Kidney (tissue), 14 donors: ENCODE measurements around the gene C1orf198. TPM values are rescaled to one million over a fixed set of nuclear protein-coding genes. Genes with fewer than 3 reads are reported as not detected.

Experiments
- DNase-seq, 5 donors: peaks; one replicate each; pipeline ENCODE4 v3.0.0-alpha.2; 2013 to 2020
- FAIRE-seq: peaks from 2 replicates; lab custom pipeline; 2012; peaks lifted over from hg19 to GRCh38; lab: Jason Lieb, UNC
- H3K27ac ChIP-seq, 2 donors: one replicate each; pipeline ENCODE4 v1.7.0; 2013; ENCODE audit warnings: low read depth in 2 of 2, low read length in 2 of 2, inconsistent platforms in 1 of 2
- H3K27me3 ChIP-seq: one replicate; pipeline ENCODE4 v1.7.1; 2013; ENCODE audit warnings: low read length, inconsistent platforms; ENCODE audit not compliant: control insufficient read depth, insufficient read depth
- H3K36me3 ChIP-seq, 3 donors: one replicate each; pipeline versions ENCODE4 v1.7.0 to v1.7.1; 2013; ENCODE audit warnings: low read length in 3 of 3, control low read depth in 1 of 3, inconsistent platforms in 1 of 3; ENCODE audit not compliant: insufficient read depth in 3 of 3, control insufficient read depth in 2 of 3
- H3K4me1 ChIP-seq, 3 donors: one replicate each; pipeline versions ENCODE4 v1.7.0 to v1.7.1; 2013; ENCODE audit warnings: low read length in 3 of 3, inconsistent platforms in 1 of 3, low read depth in 1 of 3; ENCODE audit not compliant: control insufficient read depth in 2 of 3, insufficient read depth in 2 of 3
- H3K4me3 ChIP-seq, 3 donors: one replicate each; pipeline versions ENCODE4 v1.7.0 to v1.8.1; 2013; ENCODE audit warnings: low read length in 3 of 3, control low read depth in 1 of 3, inconsistent platforms in 1 of 3
- H3K9ac ChIP-seq, 3 donors: one replicate each; pipeline versions ENCODE4 v1.7.0 to v1.7.1; 2013; ENCODE audit warnings: low read length in 3 of 3, control low read depth in 1 of 3, inconsistent platforms in 1 of 3
- H3K9me3 ChIP-seq, 3 donors: one replicate each; pipeline versions ENCODE4 v1.7.0 to v1.7.1; 2013; ENCODE audit warnings: low read length in 3 of 3, control low read depth in 1 of 3, inconsistent platforms in 1 of 3; ENCODE audit not compliant: control insufficient read depth in 2 of 3, insufficient read depth in 1 of 3
- intact Hi-C: fragments of 100-400 bp; cut with DNase I; formaldehyde crosslinking; loops from one replicate; pipeline ENCODE4 v1.11.1; 2022
- polyA plus RNA-seq: library from polyadenylated mRNA; stranded (reverse); fragments of 350-450 nt; fragmentation: Illumina TruSeq; extraction: RNeasy Lipid Tissue Mini Kit (QIAGEN cat#74804); gene quantifications from one replicate; pipeline ENCODE4 v1.2.3, GENCODE V29; 2014; ENCODE audit warnings: low read depth, low replicate concordance; ENCODE audit not compliant: insufficient read depth
- total RNA-seq: library from RNA; stranded (reverse); fragmentation: NEBNext Ultra II Directional; extraction: Animal tissue kit (Norgen Biotek cat#: 25700); gene quantifications from one replicate; pipeline ENCODE4 v1.2.1, GENCODE V29; 2021
- TF ChIP-seq, protein P1 (sequence below): IDR thresholded peaks from 3 replicates; pipeline ENCODE4 v1.5.1; 2012; ENCODE audit warnings: mild to moderate bottlenecking, moderate library complexity, borderline replicate concordance; ENCODE audit not compliant: insufficient read depth; ENCODE audit errors: extremely low read depth
- donor health status: control.
- donor health status: control.
- donor health status: control.
- donor health status: control.
- donor health status: control.
- donor health status: DM: yes; HTN: yes; CAD: no.
- donor health status: Normal renal cell carcinoma (clear cell type).

Gene C1orf198
- total and polyA plus RNA-seq, 2 donors from 2014 or later, result 15.4 to 45.3 TPM

GRCh38 chr1:230891413-230891812 is 23.1 kb upstream of the C1orf198 start:
- no peaks in the 10 kb centered on the region for H3K9me3 ChIP-seq
- no peaks in the 10 kb centered on the region for H3K36me3 ChIP-seq
- H3K27me3 ChIP-seq, result no peaks in the 10 kb centered on the region
- no peak overlapping the region for H3K27ac ChIP-seq
- TF ChIP-seq, protein P1, sequence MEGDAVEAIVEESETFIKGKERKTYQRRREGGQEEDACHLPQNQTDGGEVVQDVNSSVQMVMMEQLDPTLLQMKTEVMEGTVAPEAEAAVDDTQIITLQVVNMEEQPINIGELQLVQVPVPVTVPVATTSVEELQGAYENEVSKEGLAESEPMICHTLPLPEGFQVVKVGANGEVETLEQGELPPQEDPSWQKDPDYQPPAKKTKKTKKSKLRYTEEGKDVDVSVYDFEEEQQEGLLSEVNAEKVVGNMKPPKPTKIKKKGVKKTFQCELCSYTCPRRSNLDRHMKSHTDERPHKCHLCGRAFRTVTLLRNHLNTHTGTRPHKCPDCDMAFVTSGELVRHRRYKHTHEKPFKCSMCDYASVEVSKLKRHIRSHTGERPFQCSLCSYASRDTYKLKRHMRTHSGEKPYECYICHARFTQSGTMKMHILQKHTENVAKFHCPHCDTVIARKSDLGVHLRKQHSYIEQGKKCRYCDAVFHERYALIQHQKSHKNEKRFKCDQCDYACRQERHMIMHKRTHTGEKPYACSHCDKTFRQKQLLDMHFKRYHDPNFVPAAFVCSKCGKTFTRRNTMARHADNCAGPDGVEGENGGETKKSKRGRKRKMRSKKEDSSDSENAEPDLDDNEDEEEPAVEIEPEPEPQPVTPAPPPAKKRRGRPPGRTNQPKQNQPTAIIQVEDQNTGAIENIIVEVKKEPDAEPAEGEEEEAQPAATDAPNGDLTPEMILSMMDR, result no peak
- FAIRE-seq (no peak), DNase-seq (no peak)
- intact Hi-C loops, result no loop called here
- H3K4me1 ChIP-seq, result no peaks in the 10 kb centered on the region
- no peak overlapping the region for H3K4me3 ChIP-seq
- no peak overlapping the region for H3K9ac ChIP-seq

DNA sequence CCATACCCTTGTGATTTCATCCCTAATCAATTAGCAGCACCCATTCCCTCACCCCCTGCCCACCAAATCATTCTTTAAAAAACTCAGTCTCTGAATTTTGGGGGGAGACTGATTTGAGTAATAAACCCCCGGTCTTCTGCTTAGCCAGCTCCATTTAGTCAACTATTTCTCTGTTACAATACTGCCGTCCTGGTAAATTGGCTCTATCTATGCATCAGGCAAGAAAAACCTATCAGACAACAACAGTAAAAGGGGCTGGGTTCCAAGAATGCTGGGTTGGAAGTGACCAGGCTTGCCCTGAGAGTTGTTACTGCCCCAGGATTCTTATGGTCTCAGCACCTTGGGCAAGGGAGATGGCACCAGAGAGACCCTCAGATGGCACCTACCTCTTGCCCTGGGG is 16.3 kb upstream of the C1orf198 start:
- Histone ChIP-seq H3K4me1 (no peaks in the 10 kb centered on the region), H3K9me3 (peaks cover 0 to 12% (median 0%) of the 10 kb centered on the region in 3 donors), H3K36me3 (no peaks in the 10 kb centered on the region), H3K4me3 (no peak overlapping the region), H3K27me3 (no peaks in the 10 kb centered on the region), H3K9ac (no peak overlapping the region), H3K27ac (no peak overlapping the region)
- intact Hi-C loops, result no loop called here
- no peak for FAIRE-seq
- no peak for DNase-seq
- TF ChIP-seq, protein P1, result no peak

DNA sequence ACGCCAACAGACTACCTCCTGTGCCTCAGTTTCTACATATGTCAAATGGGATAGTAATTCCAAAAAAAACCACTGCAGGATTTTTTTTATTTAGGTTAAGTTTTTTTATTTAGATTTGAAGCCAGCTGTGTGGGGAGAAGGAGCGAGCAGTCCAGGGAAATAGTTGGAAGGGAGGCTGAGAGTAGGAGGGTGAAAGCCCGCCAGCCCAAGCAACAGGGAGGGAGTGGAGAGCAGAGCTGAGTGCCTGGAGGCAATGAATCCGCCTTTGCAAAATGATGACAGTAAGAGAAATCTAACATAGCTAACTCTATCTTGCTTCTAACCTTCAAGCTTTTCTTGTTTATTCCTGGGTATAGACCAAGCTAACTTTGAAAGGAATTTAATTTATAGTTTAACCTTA is 15.6 kb upstream of the C1orf198 start:
- FAIRE-seq, result no peak
- Histone ChIP-seq H3K9ac (no peak overlapping the region), H3K36me3 (no peaks in the 10 kb centered on the region), H3K4me1 (no peaks in the 10 kb centered on the region), H3K27ac (no peak overlapping the region), H3K27me3 (no peaks in the 10 kb centered on the region), H3K9me3 (peaks cover 0 to 12% (median 0%) of the 10 kb centered on the region in 3 donors), H3K4me3 (no peak overlapping the region)
- intact Hi-C loops, result no loop called here
- DNase-seq, result no peak
- TF ChIP-seq, protein P1, result no peak

GRCh38 chr1:230879778-230880177 is 11.5 kb upstream of the C1orf198 start:
- Histone ChIP-seq H3K27ac (no peak overlapping the region), H3K4me3 (no peak overlapping the region), H3K4me1 (no peaks in the 10 kb centered on the region), H3K36me3 (no peaks in the 10 kb centered on the region), H3K9me3 (peaks cover 0 to 5% (median 0%) of the 10 kb centered on the region in 3 donors), H3K27me3 (no peaks in the 10 kb centered on the region), H3K9ac (no peak overlapping the region)
- FAIRE-seq (no peak), DNase-seq (peak in 2 of 5 donors; percentile 39 to 59)
- intact Hi-C loops, result no loop called here
- TF ChIP-seq, protein P1, result no peak
